Common myeloid progenitor, CD34-positive (primary cell): ENCODE results near the gene AP2S1.

ENCODE experiments used
- CTCF ChIA-PET: fragments of 350-600 bp; sonication (Branson Sonifier 250); formaldehyde crosslinking; loops from one replicate; lab custom pipeline; 2021; ENCODE audit warnings: antibody characterized with exemption; lab: Charles Lee
- POLR2A ChIA-PET: fragments of 350-600 bp; sonication (Branson Sonifier 250); formaldehyde crosslinking; loops from one replicate; lab custom pipeline; 2021; ENCODE audit warnings: antibody characterized with exemption; lab: Charles Lee
- DNase-seq, 3 donors: peaks; one replicate each; pipeline versions ENCODE4 v3.0.0 to v3.0.0-alpha.2; 2013
- H3K27ac ChIP-seq, 2 experiments: 1 replicate in 1 of 2; 2 replicates in 1 of 2; pipeline ENCODE4 v1.7.0; 2013; ENCODE audit warnings: inconsistent platforms in 2 of 2, low read length in 2 of 2, mild to moderate bottlenecking in 2 of 2, low read depth in 1 of 2, moderate library complexity in 1 of 2; ENCODE audit not compliant: severe bottlenecking in 2 of 2, insufficient read depth in 1 of 2, poor library complexity in 1 of 2
- H3K27me3 ChIP-seq, 5 experiments: replicated peaks in 2 of 5; 1 replicate in 3 of 5; 2 replicates in 2 of 5; pipeline versions ENCODE4 v1.6.1 to v1.7.0; 2013; ENCODE audit warnings: low read length in 4 of 5, mild to moderate bottlenecking in 2 of 5, moderate library complexity in 2 of 5, inconsistent platforms in 1 of 5; ENCODE audit not compliant: insufficient read depth in 5 of 5, control insufficient read depth in 4 of 5
- H3K36me3 ChIP-seq, 4 experiments: 1 replicate in 2 of 4; 2 replicates in 2 of 4; pipeline versions ENCODE4 v1.6.1 to v1.7.0; 2013; ENCODE audit warnings: low read length in 3 of 4, control low read depth in 1 of 4, mild to moderate bottlenecking in 1 of 4; ENCODE audit not compliant: control insufficient read depth in 4 of 4, insufficient read depth in 4 of 4
- H3K4me1 ChIP-seq, 4 experiments: 1 replicate in 3 of 4; 2 replicates in 1 of 4; pipeline versions ENCODE4 v1.6.1 to v1.7.1; 2013; ENCODE audit warnings: low read length in 3 of 4, mild to moderate bottlenecking in 3 of 4, control low read depth in 1 of 4, inconsistent platforms in 1 of 4, moderate library complexity in 1 of 4; ENCODE audit not compliant: control insufficient read depth in 4 of 4, insufficient read depth in 4 of 4; ENCODE audit errors: control extremely low read depth in 1 of 4
- H3K4me3 ChIP-seq, 7 experiments: 1 replicate in 4 of 7; 2 replicates in 3 of 7; pipeline versions ENCODE4 v1.5.1 to v1.7.0; 2013; ENCODE audit warnings: mild to moderate bottlenecking in 7 of 7, low read length in 6 of 7, moderate library complexity in 6 of 7, inconsistent platforms in 2 of 7, low read depth in 2 of 7, control low read depth in 1 of 7; ENCODE audit not compliant: insufficient read depth in 4 of 7, control insufficient read depth in 1 of 7; ENCODE audit errors: extremely low read depth in 1 of 7
- H3K9me3 ChIP-seq, 5 experiments: 1 replicate in 4 of 5; 2 replicates in 1 of 5; pipeline versions ENCODE4 v1.6.1 to v1.7.1; 2013; ENCODE audit warnings: low read length in 4 of 5, mild to moderate bottlenecking in 2 of 5, inconsistent platforms in 1 of 5, low read depth in 1 of 5, moderate library complexity in 1 of 5; ENCODE audit not compliant: control insufficient read depth in 4 of 5, insufficient read depth in 2 of 5; ENCODE audit errors: control extremely low read depth in 1 of 5
- WGBS: methylation state at CpG from one replicate; pipeline ENCODE4 v1.1.5; 2013; ENCODE audit not compliant: insufficient coverage; 5-methylcytosine and 5-hydroxymethylcytosine counted together

AP2S1 gene

GRCh38 chr19:46821512-46822409, 28.9 kb downstream of the AP2S1 start:
- Histone ChIP-seq H3K4me3 (peak overlapping the region in 1 of 7 experiments; percentile 32), H3K27me3 (no peaks in the 10 kb centered on the region), H3K27ac (no peak overlapping the region), H3K36me3 (no peaks in the 10 kb centered on the region), H3K9me3 (no peaks in the 10 kb centered on the region), H3K4me1 (peaks cover 0 to 34% (median 27%) of the 10 kb centered on the region in 4 experiments)
- POLR2A ChIA-PET: no interaction called here
- CTCF ChIA-PET: interaction anchor here (0.8 to 2.1 kb wide), 12 partner anchors 10 to 71 kb away, joined by 3 to 14 read pairs (median 4); no protein-coding TSS in a partner anchor
- DNase-seq: peak in 2 of 3 donors; percentile 87 to 89
- WGBS: 63% methylated on average over 8 of the region's 18 CpGs

- H3K4me3 ChIP-seq: no peak overlapping the region
- DNase-seq: peak in 2 of 3 donors; percentile 41 to 44
- H3K27me3 ChIP-seq: no peaks in the 10 kb centered on the region
- 95% methylated on average over 2 of the region's 2 CpGs for WGBS
- no peaks in the 10 kb centered on the region for H3K9me3 ChIP-seq
- H3K4me1 ChIP-seq: peaks cover 0 to 26% (median 20%) of the 10 kb centered on the region in 4 experiments
- ChIA-PET CTCF (interaction anchor here (1.3 kb wide), 1 partner anchor 8 kb away, joined by 4 read pairs; no protein-coding TSS in a partner anchor), POLR2A (no interaction called here)
- H3K27ac ChIP-seq: no peak overlapping the region
- no peaks in the 10 kb centered on the region for H3K36me3 ChIP-seq
Observed at GRCh38 chr19:46818812-46819211, 31.8 kb downstream of the AP2S1 start.

DNA sequence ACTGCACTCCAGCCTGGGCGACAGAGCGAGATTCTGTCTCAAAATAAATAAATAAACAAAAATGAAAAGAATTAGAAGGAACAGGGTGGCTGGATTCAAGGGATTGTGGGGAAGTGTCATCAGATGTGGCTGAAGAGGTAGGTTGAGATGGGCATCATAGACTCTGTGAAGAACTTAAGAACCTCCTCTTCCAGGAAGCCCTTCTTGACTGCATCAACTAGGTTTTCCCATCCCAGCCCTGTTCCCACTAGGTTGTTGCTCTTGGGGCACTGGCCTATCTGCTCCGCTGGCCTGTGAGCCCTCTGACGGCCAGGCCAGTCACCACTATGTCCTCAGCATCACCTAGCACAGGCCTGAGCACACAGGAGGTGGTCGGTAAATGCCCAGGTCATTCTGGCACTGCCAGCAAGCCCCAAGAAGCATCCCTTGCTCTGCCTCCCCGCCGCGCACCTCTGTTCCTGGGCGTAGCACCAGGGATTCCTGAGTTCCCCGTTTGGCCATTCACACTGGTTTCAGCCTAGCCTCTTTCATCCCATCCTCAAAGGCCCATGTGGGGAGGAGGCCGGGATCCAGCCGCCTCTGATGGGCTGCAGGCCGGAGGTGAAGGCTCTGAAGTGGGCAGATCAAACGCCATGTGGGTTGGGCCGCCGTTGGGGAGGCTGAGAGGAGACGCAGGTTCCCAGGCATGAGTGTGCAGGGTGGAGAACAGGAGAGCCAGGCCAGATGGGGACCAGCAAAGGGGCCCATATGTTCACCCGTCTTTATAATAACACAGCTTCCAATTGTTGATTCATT, 34.6 kb downstream of the AP2S1 start:
- DNase-seq: no peak
- CTCF ChIA-PET: interaction anchor here (1.6 kb wide), 1 partner anchor 11 kb away, joined by 5 read pairs; no protein-coding TSS in a partner anchor
- POLR2A ChIA-PET: no interaction called here

GRCh38 chr19:46813839-46814358, 36.7 kb downstream of the AP2S1 start:
- H3K4me1 ChIP-seq: no peaks in the 10 kb centered on the region
- CTCF ChIA-PET: interaction anchor here (0.6 kb wide), 1 partner anchor 945 kb away, joined by 3 read pairs; no protein-coding TSS in a partner anchor
- H3K27ac ChIP-seq: no peak overlapping the region
- WGBS: 91% methylated on average over 3 of the region's 7 CpGs
- no peaks in the 10 kb centered on the region for H3K27me3 ChIP-seq
- POLR2A ChIA-PET: no interaction called here
- H3K36me3 ChIP-seq: no peaks in the 10 kb centered on the region
- H3K9me3 ChIP-seq: no peaks in the 10 kb centered on the region
- no peak for DNase-seq
- no peak overlapping the region for H3K4me3 ChIP-seq

More for the DNA sequence above, 34.6 kb downstream of the AP2S1 start:
- H3K4me1 ChIP-seq: peaks cover 0 to 12% (median 8%) of the 10 kb centered on the region in 4 experiments
- H3K27ac ChIP-seq: no peak overlapping the region
- H3K36me3 ChIP-seq: no peaks in the 10 kb centered on the region
- no peak overlapping the region for H3K4me3 ChIP-seq
- 88% methylated on average over 7 of the region's 18 CpGs for WGBS
- no peaks in the 10 kb centered on the region for H3K9me3 ChIP-seq
- no peaks in the 10 kb centered on the region for H3K27me3 ChIP-seq

- Histone ChIP-seq H3K27me3 (no peaks in the 10 kb centered on the region), H3K9me3 (no peaks in the 10 kb centered on the region), H3K27ac (no peak overlapping the region), H3K4me3 (no peak overlapping the region), H3K4me1 (no peaks in the 10 kb centered on the region), H3K36me3 (no peaks in the 10 kb centered on the region)
- DNase-seq: no peak
- 91% methylated on average over 16 of the region's 24 CpGs for WGBS
- ChIA-PET POLR2A (no interaction called here), CTCF (interaction anchor here (0.6 kb wide), 1 partner anchor 945 kb away, joined by 3 read pairs; no protein-coding TSS in a partner anchor)
Observed at GRCh38 chr19:46812977-46813838, 37.4 kb downstream of the AP2S1 start.

GRCh38 chr19:46809534-46810272, 40.9 kb downstream of the AP2S1 start:
- Histone ChIP-seq H3K9me3 (no peaks in the 10 kb centered on the region), H3K36me3 (no peaks in the 10 kb centered on the region), H3K4me3 (no peak overlapping the region), H3K4me1 (no peaks in the 10 kb centered on the region), H3K27ac (no peak overlapping the region), H3K27me3 (no peaks in the 10 kb centered on the region)
- CTCF ChIA-PET: no interaction called here
- 84% methylated on average over 12 of the region's 13 CpGs for WGBS
- POLR2A ChIA-PET: no interaction called here
- peak in 1 of 3 donors; percentile 34 for DNase-seq
